HG03025 (cell line): Measurements from ENCODE around the gene LAD1.

Experiments used
- ATAC-seq: cut with Tn5 transposase; IDR thresholded peaks from one replicate; pipeline ENCODE4 v1.9.1; 2021; ENCODE audit warnings: mild to moderate bottlenecking, moderate library complexity; ENCODE audit not compliant: unreplicated experiment, low FRiP score

The LAD1 gene

DNA sequence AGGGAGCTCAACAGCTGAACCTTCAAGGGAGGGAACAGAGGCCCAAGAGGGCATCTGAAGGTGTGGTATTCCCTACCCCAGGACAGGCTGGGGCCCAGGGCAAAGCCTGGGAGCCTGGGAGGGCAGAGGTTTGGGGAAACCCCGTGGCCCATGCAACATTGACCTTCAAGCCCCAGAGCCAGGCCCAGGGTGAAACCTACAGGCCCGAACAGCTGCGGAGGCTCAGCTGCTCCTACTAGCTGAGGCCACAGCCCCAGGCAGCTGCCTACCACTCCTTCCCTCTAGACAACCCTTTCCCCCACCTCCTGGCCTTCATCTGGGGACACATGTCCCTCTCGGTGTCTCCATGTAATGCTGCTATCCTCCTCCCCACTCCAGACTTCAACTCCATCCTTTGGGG is 3.2 kb downstream of the LAD1 start:
- ATAC-seq, result no peak

DNA sequence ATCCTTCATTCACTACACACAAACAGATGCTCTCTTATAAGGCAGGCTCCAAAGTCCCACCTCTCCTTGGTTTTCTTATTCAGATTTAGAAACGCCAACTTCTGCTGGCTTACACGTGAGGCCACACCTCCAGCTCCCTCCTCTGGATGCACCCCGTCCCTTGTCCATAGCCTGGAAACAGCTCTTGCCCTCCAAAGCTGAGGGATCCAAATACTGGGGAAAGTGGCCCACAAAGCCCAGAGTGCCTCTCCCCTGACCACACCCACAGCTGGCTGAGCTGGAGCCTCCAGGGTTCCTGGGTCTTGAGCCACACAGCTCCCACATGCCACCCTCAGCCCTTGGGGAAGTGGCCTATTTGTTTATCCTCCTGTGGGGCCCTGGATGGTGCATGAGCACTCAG is 4.5 kb downstream of the LAD1 start:
- ATAC-seq, result no peak

DNA sequence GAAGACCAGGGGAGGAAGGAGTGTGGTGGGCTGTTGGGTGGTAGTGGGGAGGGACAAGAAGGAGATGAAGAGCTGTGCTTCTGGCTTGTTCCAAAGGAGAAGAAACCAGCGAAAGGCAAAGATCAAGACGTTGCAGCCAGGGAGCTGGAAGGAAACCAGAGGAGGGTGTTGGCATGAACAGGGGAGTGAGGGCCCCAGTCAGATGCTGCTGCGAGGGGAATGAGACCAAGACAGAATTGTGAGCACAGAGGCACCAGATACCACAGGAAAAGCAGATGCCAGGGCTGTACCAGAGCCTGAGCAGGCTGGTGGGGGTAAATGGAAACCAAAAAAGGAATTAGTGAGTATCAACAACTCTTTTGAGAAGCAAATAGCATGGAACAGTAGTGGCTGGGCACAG is 6.0 kb downstream of the LAD1 start:
- ATAC-seq, result no peak

DNA sequence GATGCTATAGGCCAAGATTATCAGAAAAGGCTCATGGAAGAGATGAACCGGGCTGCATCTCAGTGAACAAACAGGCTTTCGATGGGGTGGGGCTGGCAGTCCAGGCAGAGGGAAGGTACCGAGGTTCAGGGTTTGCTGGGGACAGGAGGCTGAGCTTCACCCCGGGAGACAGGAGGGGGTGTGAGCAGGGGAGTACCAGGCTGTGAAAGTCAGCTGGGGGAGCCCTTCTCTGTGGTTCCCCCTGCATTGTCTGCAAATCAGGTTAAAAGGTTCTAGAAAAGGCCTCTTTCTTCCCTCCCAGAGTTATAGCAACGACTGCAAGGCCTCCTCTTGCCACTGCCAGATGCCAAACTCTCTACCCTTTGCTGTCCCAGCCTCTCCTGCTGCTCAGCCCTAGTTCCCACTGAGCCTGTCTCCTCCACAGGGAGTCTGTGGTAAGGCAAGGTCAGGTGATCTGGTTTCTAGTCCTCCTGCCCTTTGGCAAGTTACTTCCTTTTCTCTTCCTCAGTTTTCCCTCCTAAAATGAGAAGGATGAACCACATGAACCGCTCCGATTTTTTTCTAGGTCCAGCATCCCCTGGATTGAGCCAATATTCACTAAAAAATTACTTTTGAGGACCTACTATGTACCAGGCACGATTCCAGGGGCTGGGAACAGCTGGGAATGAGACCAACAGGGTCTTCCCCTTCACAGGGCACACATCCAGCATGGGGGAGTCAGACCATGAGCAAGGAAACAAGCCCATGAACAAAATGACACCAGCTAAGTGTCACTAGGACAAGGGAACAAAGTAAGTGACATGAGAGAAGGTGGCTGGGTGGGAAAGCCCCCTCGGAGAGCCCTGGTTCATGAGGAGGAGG is 7.2 kb downstream of the LAD1 start:
- no peak for ATAC-seq

DNA sequence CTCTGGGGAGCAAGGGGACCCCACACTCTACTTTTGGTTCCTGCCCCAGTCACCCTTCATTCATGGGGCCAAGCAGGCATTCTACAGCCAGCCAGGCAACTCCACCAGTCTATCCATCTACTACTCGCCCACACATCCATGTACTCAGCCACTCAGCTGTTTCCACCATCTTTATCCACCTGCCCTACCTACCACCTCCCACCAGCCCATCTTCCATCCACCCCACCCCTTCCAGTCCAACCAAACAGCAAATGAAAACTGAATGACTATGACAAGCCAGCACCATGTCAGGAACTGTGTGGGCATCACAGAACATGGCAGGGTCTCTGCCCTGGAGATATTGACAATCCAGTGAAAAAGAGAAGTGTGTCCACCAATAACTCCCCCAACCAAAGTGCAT is 7.9 kb downstream of the LAD1 start:
- ATAC-seq, result no peak

DNA sequence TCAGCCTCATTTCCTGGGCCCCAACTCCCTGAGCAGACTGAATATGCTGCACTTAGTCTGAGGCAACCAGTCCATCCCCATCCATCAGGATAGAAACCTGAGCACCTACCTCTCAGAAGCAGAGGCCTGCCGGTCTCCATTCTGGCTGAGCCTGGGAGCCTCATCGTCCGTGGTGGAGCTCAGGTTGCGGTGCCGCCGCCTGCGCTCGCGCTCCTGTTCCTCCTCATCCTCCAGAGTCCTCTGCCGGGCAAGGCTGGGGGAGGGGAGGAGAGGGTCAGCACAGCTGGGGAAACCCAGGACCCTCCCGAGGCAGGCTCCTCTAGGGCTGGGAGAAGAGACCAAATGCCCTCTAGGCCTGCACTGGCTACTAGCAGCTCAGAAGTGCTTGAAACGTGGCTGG is 10.1 kb downstream of the LAD1 start:
- no peak for ATAC-seq

DNA sequence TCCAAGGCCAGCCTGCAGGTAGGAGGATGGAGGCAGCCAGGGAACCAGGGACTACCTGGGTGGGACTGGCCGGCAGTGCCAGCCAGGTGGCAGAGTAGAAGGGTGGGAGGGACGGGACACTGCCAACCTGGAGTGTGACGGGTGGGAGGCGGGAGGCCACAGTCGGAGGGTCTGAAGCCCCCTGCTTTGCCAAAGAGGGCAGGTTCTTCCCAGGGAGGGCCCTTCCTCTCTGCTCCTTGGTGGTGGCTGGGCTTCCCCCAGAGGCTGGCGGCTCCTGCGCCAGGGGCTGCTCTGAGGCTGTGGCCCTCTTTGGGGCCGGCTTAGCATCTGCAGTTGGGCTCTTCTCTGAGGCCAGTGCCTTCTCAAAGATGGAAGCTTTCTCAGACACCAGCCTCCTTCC is 12.9 kb downstream of the LAD1 start:
- no peak for ATAC-seq

DNA sequence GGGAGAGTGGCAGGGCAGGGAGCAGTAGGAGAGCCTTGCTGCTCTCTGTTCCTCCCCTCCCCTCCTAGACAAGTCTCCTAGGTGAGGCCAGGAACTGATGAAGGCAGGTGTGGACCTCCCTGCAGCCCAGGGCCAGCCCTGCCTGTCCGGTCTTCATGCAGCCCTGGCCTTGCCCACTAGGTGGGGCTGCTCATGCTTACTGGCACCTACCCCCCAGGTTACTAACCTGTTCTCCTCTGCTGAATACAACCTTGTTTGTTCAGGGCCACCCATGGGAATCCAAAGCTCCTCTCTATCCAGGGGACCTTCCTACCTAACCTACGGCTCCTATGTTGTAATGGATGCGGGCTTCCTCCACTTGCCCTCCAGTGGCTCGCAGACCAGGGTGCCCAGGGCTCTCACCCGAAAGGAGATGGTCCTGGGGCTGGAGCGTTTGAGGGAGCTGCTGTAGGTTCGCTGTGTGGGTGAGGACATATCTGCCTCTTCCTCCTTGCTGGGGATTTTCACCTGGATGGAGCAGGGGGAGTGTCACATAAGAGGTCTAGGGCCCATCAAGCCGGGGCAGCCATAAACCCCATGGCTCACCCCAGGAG is 13.7 kb downstream of the LAD1 start:
- ATAC-seq, result no peak

DNA sequence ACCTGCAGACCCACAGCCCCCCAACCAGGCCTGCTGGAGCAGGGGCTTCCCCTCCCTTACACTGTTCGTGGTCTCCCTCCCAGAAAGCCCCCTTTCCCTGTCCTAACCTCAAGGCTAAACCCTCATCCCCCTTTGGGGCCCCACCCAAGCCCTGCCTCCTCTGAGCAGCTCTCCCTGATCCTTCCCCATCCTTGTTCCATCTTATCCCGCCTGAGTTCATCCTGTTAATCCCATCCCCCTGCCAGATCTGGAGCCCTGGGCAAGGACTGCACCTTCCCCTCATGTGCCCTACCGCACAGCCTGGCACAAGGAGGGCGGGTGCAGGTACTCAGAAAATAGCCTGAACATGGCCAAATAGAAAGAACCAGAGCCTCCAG is 14.7 kb downstream of the LAD1 start:
- no peak for ATAC-seq

DNA sequence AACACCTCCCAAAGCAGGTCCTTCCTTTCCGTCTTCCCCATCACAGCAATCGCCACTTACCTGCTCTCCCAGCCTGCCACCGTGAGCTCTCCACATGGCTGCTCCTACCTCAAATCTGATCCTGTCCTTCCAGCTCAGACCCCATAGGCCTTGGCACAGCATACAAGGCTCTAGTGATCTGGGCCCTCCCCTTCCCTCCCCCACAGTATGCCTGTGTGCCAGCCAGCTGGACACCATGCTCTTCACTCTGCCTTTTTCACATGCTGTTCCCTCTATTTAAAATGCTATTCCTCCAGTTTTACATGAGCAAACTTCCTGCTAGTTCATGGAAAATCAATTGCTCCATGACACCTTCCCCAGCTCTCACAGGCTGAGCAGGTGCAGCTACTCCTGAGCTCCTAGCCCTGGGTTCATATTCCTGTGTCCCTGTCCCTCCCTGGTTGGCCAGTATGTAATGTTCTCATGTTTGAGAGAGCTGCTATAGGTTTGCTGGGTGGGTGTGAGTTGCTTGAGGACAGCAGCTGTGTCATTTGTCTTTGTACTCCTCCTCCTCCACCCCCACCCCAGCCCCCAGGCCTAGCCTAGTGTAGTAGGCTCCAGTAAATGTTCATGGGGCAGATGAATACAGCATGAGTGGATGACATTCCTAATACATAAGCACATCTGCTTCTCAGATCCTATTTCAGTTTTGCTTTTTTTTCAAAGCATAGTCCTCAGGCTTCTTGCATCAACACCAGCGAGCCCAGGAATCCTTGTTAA is 15.3 kb downstream of the LAD1 start:
- no peak for ATAC-seq

DNA sequence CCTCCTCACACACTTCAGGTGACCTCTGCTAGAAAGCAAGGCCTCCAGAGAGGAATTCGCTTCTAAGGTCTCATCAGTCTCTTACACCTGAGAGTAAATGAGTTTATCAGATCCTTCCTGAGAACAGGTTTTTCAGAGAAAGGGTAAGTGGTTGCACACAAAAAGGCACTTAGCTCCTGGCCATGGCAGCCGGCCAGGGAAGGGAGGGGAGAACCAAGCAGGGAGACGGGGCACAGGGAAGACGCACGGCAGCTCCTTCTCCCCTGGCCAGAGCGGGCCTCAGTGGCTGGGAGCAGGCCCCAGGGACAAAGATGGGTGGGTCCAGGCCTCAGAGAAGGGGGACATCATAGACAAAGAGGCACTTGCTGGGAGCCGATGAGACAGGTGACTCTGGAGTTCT is 18.0 kb downstream of the LAD1 start:
- ATAC-seq, result no peak

DNA sequence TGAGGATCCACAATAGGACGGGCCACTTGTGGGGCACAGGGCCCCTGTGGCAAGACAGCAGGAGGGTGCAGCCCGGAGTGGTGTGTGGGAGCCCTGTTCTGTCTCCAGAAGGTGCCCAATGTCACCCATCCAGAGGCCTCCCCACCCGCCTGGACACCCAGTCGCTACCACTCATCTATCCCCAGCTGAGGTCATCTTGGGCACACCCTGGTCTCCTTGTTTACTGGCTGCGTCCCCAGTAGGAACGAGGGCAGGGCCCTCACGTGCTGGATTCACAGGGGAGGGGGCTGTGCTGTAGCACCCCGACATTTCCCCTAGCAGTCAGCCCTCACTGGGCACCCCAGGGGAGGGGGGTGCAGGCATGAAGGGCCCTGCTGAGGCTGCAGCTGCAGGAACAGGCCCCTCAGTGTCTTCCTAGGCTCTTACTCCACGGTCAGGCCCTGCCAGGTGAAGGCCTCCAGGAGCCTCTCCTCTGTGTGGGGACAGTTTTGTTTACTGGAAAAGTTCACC is 19.3 kb downstream of the LAD1 start:
- ATAC-seq, result no peak

DNA sequence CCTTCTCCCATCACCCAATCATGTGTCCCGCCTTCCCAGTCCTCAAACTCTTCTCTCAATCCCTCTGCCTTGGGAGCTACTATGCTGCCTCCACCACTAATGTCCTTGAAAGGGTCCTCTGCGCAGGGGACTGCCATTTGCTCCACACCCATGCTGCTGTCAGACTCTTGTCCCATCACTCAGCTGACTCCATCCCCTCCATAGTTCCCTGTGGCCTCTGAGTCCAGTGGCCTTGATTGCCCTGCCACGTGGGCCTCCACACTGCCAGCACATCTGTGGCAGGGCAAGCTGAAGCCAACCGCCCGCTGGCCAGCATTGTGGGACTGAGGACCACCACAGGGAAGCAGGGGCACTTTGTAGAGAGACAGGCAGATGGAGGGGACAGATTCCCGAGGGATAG is 20.3 kb downstream of the LAD1 start:
- ATAC-seq, result no peak

DNA sequence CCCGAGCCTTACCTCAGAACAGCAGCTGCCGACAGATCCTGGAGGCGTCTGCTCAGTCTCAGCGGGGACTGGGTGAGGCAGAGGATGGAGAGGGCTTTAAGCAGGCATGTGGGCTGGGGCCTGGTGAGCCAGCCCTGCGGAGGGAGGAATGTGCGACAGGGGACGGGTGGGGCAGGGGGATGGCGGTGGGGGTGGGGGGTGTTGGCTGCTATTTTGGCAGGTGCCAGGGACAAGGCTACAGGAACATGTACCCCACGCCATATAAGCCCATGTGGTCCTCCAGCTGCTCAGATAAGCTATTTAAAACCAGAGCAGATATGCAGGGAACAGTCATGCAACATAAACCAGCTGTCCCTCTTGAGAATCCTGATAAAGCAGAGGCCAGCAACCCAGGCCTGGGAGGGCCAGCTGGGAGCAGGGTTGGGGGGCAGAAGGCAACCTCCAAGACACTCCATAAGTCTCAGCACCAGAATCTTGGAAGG is 21.5 kb downstream of the LAD1 start, which contains the start of gene TNNT2:
Gene TNNT2, minus strand, starts transcription at position 70 of the 482 bp plus-strand sequence. CDS start 4,426 bp downstream, outside the sequence.
- ATAC-seq, result no peak

DNA sequence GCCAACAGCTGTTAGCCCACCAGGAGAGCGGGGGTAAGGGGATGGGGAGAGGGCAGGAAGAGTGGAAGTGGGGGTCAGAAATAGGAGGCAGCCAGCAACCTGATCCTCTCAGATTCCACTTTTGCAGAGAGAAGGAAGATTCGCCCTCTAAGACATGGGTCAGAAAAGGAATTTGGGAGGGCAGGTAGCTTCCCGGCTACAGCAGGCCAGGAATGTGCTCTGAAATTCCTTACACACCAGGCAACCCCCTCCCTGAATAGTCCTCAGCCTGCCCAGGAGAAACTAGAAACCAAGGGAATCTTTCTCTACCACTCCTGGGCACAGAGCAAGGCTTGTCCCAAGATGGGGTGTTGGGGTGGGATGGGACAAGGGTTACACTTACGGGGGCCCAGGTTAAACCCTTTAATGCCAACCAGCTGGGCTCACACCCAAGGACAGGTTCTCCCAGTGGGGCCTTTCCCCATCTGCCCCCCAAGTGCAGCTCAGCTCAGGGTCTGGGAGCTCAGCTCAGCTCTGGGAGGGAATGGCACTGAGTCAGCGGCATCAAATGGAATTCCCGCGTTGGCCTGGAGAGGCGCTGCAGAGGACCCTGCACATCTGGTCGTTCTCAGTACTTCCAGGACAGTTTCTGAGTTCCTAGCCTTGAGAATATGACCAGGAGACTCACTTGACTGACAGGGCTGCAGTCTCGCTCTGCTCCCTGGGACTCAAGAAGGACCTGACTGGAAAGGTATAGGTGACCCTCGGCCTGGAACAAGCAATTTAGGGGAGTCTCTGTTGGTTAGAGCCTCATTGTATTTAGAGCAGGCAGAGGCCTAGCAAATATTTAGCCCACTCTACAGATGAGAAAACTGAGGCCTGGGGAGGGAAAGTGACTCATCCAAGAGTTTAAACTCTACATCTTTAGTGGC is 22.4 kb downstream of the LAD1 start:
- no peak for ATAC-seq

DNA sequence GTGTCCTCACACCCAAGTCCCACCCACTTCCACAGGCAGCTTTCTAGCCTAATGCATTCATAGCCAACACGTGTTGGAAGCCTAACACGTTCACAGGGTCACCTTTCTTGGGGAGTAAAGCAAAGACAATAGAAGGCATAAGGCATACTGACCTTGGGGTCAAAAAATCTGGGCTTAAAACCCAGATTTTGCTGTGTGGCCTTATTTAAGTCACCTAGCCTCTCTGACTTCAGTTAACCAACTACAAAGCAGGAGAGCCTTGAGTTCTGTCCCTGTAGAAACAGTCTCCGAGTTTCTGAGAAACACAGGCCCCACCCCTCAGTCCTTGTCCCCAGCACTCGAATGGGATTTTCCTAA is 23.0 kb downstream of the LAD1 start:
- ATAC-seq, result no peak

DNA sequence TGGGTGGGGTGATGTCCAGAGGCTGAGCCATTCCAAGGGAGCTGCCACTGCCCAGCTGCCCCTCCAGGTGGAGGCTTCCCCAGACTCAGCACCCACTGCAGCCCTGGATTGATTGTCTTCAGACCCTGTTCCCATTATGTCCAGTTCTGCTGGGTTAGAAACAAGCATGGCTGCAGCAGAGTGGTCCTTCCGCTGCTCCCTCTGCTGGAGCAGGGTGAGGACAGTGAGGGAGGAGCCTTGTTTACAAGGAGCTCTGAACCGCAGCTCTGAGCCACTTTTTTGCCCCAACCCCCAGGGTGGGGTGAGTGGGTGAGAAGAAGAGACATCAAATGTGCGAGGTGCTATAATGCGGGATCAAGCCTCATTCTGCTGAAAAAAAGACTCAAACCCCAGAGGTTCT is 24.0 kb downstream of the LAD1 start:
- no peak for ATAC-seq

DNA sequence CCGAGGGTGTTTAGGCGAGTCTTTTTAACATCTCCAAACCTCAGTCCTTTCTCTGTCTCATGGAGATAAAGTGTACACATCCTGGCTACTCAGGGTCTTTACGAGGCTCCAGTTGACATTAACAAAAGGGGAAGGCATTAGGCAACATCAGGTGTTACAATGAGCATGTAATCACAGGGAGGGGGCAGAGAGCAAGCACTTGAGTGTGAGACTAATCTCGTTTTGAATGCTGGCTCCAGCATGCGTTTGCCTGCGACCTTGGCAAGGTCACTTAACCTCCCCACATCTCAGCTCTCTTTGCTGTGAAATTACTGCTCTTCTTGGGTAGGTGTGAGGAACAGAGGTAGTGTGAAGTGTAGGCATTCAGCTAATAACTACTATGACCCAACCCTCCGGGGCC is 24.8 kb downstream of the LAD1 start:
- ATAC-seq, result no peak

DNA sequence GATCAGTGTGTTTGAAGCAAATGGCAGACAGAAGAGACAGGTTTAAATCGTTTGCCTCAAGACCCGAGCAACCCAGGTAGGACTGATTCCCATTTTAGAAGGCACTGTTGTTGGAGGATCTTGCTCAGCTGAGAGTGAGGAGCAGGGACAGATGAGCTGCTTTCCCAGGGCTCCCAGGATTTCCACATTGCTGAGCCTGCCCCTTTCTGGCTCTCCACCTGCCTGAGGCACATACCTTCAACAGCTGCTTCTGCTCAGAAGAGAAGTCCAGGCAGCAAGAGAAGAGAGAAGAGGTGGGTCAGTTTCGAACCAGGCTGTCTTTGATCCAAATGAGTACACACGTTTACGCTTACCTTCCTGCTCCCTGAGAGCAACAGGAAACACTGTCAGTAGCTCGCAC is 27.3 kb downstream of the LAD1 start:
- no peak for ATAC-seq

DNA sequence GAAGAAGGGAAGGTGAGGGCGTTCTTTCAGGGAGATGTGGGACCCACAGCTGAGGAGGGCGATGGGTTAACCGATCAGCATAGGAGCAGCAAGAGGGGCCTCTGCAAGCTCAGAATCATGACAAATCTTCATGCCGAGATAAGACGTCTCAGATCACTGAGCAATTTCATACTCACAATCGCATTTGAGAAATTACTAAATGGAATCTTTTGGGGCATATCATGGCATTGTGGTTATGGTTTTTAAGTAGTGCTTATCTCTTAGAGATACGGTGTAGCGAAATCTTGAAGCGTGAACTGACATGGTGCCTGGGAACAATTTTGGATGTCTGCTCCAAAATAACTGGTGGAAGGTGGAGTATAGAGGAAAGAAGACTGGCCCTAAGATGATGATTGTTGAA is 27.8 kb downstream of the LAD1 start:
- no peak for ATAC-seq
